HUES48 (cell line): ENCODE results near the gene ZNF580.

Experiments used
- H3K27ac ChIP-seq: one replicate; pipeline ENCODE4 v1.7.0; 2013; ENCODE audit warnings: low read depth, low read length, inconsistent platforms
- H3K27me3 ChIP-seq: 2 replicates; pipeline ENCODE4 v1.6.1; 2013; ENCODE audit warnings: mild to moderate bottlenecking, low read length; ENCODE audit not compliant: control insufficient read depth, insufficient read depth
- H3K36me3 ChIP-seq: 2 replicates; pipeline ENCODE4 v1.6.1; 2013; ENCODE audit warnings: low read length; ENCODE audit not compliant: control insufficient read depth, insufficient read depth
- H3K4me1 ChIP-seq: 2 replicates; pipeline ENCODE4 v1.6.1; 2013; ENCODE audit warnings: mild to moderate bottlenecking, low read length; ENCODE audit not compliant: control insufficient read depth, insufficient read depth
- H3K4me3 ChIP-seq: 2 replicates; pipeline ENCODE4 v1.5.1; 2013; ENCODE audit warnings: mild to moderate bottlenecking, low read depth, low read length
- H3K9ac ChIP-seq: 2 replicates; pipeline ENCODE4 v1.6.1; 2013; ENCODE audit warnings: mild to moderate bottlenecking, low read depth, low read length, moderate library complexity
- H3K9me3 ChIP-seq: 2 replicates; pipeline ENCODE4 v1.6.1; 2013; ENCODE audit warnings: low read length; ENCODE audit not compliant: control insufficient read depth, insufficient read depth

The ZNF580 gene

DNA sequence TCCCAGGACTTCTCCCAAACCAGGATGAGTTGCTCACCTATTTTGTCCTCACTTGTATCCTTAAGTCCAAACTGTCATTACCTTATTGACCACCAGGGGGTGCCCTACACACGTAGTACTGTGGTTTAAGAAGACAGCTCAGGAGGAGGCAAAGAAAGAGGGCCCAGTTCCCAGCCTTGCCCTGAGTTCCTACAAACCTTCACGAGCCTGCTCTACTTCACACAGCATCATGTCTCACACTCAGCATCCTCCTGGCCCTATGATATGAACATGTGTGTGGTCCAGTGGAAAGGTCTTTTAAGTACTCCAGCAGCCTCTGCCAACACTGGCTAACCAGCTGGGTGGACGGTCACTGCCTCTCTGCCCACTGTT lies 8.4 kb upstream of the ZNF580 start:
- Histone ChIP-seq H3K36me3 (no peaks in the 10 kb centered on the region), H3K9me3 (no peaks in the 10 kb centered on the region), H3K27me3 (no peaks in the 10 kb centered on the region), H3K9ac (no peak overlapping the region), H3K27ac (no peak overlapping the region), H3K4me3 (no peak overlapping the region), H3K4me1 (peaks cover 6% of the 10 kb centered on the region)

DNA sequence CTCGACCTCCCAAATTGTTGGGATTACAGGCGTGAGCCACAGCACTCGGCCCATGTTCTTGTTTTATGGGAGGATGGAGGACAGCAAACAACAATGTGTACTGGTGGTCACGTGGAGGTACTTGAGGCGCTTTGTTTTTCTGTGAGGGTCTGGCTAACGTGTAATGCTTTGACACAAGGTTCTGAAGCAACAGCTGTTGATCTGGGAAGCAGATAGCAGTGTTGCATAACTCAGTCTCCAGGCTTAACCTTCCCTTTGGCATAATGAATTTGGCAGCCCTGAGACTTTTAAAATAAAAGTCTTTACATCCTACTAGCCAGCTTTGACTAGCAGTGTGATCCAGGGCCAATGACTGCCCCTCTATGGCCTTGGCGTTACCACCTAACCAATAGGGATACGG lies 6.9 kb upstream of the ZNF580 start:
- Histone ChIP-seq H3K9ac (no peak overlapping the region), H3K4me1 (peaks cover 6% of the 10 kb centered on the region), H3K36me3 (no peaks in the 10 kb centered on the region)

DNA sequence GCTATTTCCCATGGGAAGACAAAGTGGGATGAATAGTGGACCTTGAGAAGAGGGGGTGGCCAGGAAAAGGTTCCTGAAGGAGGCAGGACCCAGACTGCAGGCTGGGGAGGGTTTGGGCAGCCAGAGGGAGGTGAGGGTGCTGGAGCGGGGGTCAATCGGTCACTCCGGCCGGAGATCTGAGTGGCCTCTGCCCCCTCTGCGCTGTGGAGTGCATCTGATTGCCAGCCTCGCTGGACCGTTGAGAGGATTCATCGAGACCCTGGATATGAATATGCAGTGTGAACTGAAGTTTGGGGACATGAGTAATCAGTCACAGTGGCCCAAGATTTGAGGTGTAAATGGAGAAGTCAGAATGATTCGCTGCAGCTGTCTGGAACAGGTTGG lies 5.5 kb upstream of the ZNF580 start:
- H3K4me1 ChIP-seq = peaks cover 8% of the 10 kb centered on the region

More for the DNA sequence above, 6.9 kb upstream of the ZNF580 start:
- H3K4me3 ChIP-seq = no peak overlapping the region
- H3K27me3 ChIP-seq = no peaks in the 10 kb centered on the region
- H3K9me3 ChIP-seq = no peaks in the 10 kb centered on the region
- H3K27ac ChIP-seq = no peak overlapping the region

DNA sequence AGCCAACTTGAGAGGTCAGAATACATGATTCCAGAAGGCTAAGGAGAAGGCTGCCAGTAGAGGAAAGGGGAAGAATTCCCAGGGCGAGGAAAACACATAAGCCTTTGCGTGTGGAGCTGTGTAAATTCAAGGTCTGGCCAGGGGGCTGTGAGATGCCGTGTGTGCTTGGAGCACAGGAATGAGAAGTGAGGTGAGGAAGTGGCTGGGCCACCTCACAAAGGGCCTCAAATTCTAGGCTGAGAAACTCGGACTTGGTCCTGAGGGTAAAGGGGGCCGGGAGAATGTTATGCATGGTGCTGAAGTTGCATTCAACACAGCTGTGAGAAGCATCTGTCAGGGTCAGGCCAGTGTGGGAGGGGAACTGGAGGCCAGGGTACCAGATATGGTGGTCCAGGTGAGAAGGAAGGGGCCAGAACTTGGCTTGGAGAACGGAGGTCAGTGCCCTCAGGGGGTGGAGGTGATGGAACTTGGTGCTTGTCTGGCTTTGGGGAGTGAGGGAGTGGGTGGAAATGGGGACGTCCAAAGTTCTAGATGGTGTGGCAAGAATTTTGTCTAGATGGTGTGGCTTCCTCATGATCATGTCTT lies 4.9 kb upstream of the ZNF580 start:
- Histone ChIP-seq H3K9me3 (no peaks in the 10 kb centered on the region), H3K4me3 (peak overlapping the region; percentile 88), H3K4me1 (peaks cover 9% of the 10 kb centered on the region), H3K9ac (peak overlapping the region; percentile 91), H3K27me3 (no peaks in the 10 kb centered on the region), H3K36me3 (no peaks in the 10 kb centered on the region), H3K27ac (no peak overlapping the region)

More for the DNA sequence above, 5.5 kb upstream of the ZNF580 start:
- Histone ChIP-seq H3K9me3 (no peaks in the 10 kb centered on the region), H3K4me3 (peak overlapping the region; percentile 88), H3K27ac (peak overlapping the region; percentile 63), H3K9ac (peak overlapping the region; percentile 91), H3K27me3 (no peaks in the 10 kb centered on the region), H3K36me3 (no peaks in the 10 kb centered on the region)

DNA sequence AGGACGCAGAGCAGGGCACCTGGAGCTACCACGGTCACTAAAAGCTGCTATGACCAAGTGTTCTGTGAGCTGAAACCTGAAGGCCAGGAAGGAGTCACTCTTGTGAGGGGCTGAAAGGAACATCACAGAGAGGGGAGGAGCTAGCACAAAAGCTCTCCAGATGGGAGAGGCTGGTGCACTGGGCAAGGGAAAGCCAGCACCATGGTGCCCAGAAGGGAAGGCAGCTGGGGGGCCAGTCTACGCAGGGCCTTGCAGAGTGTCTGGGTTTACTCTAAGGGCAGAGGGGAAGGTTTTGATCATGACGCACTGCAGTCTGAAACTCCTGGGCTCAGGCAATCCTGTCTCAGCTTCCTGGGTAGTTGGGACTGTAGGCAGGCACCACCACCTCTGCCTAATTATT lies 4.1 kb upstream of the ZNF580 start:
- Histone ChIP-seq H3K27ac (no peak overlapping the region), H3K4me3 (no peak overlapping the region), H3K4me1 (peaks cover 9% of the 10 kb centered on the region), H3K36me3 (no peaks in the 10 kb centered on the region), H3K27me3 (no peaks in the 10 kb centered on the region), H3K9ac (no peak overlapping the region), H3K9me3 (no peaks in the 10 kb centered on the region)

DNA sequence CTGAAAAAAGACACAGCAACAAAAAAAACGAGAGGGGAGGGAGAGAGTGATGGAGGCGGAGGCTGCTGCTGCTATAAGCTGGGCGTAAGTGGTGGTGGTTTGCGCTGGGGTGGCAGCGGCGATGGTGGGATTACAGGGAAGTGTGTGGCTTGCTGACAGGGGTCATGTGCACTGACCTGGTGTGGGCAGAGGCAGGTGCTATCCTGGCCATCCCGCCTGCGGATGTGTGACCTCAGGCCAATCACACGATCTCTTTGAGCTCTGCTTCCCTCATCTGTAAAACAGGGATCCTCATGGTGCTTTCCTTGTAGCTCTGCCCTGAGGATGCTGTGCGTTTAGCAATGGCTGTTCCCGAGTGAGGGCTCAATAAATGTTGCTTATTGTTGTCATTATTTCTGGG lies 3.3 kb upstream of the ZNF580 start:
- peaks cover 9% of the 10 kb centered on the region for H3K4me1 ChIP-seq
- no peak overlapping the region for H3K9ac ChIP-seq
- H3K27ac ChIP-seq = no peak overlapping the region
- no peaks in the 10 kb centered on the region for H3K27me3 ChIP-seq
- H3K9me3 ChIP-seq = no peaks in the 10 kb centered on the region
- H3K4me3 ChIP-seq = no peak overlapping the region
- H3K36me3 ChIP-seq = no peaks in the 10 kb centered on the region

DNA sequence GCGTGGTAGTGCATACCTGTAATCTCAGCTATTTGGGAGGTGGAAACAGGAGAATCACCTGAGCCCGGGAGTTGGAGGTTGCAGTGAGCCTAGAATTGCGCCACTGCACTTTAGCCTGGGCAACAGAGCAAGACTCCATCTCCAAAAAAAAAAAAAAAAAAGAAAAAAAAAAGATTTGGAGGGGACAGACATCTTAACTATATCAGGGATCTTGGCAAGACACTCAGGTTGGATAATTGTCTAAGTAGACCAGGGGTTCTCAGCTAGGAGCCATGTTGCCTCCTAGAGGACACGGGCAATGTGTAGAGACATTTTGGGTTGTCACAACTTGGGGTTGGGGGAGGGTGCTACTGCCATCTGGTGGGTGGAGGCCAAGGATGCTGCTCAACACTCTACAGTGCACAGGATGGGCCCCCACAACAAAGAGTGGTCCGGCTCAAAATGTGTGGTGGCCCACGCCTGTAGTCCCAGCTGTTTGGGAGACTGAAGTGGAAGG lies 1.9 kb upstream of the ZNF580 start:
- H3K36me3 ChIP-seq = no peaks in the 10 kb centered on the region
- H3K4me3 ChIP-seq = no peak overlapping the region
- no peak overlapping the region for H3K9ac ChIP-seq
- no peaks in the 10 kb centered on the region for H3K27me3 ChIP-seq
- peaks cover 14% of the 10 kb centered on the region for H3K4me1 ChIP-seq
- H3K27ac ChIP-seq = no peak overlapping the region
- H3K9me3 ChIP-seq = no peaks in the 10 kb centered on the region

DNA sequence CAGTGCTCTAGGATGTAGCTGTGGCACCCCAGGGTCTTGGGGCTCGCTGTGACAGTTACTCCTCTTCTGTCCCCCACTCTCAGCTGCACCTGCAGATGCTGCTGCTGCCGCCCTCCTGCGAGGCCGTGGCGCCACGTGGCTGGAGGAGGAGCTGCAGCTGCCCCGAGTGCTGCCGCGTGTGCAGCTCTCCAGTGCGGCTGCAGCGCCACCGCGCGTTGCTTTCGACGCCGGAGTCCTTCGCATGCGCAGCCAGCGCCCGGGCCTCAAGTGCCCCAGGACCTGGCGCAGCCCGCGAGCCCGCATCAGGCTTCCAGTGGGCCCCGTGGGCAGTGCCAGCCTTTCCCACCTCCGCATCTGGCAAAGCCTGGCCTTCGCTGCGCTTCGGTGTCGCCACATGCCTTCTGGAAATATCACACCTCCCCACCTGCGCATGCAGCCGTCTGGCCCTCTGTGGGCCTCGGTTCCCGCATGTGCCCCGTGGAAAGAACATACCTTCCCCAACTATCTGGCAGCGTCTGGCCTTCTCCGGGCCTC lies 692 bp upstream of the ZNF580 start:
- Histone ChIP-seq H3K9me3 (no peaks in the 10 kb centered on the region), H3K27me3 (no peaks in the 10 kb centered on the region), H3K4me1 (peaks cover 14% of the 10 kb centered on the region), H3K4me3 (peak overlapping the region; percentile 76), H3K36me3 (peaks cover 8% of the 10 kb centered on the region), H3K9ac (no peak overlapping the region), H3K27ac (peak overlapping the region; percentile 90)

DNA sequence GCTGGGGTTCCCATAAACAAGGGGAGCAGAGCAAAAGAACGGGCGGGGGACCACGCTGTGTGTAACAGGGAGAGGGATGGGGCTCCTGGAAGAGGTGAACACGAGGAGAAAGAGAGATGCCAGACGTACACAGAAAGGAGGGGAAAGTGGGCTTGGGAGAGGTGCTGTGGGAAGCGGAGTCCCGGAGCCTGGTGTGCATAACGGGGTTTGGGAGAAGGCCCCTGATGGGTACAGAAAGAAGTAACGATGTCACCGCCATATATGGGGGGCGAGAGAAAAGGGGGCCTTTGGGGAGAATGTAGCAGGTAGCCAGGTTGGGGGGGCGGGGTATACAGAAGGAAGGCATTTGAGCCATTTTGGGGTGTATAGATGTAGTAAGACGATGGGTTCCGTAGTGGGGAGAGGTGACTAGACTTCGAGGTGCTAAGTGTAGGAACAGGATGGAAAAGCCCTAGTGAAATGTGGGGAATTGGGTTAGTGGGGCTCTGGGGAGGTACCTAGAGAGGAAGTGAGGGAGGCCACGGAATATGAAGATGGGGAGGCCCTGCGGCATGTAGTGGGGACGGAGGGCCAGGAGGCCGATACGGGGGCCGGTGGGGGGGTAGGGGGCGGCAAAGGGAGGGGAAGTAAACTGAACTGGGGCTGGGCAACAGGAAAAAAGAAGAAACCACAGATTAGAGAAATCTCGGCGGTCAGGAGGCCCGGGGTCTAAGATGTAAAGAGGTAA lies 787 bp downstream of the ZNF580 start:
- peak overlapping the region; percentile 79 for H3K9ac ChIP-seq
- H3K27ac ChIP-seq = peak overlapping the region; percentile 90
- peaks cover 8% of the 10 kb centered on the region; the same call in 1 of the 2 replicates for H3K4me1 ChIP-seq
- no peaks in the 10 kb centered on the region for H3K9me3 ChIP-seq
- peaks cover 16% of the 10 kb centered on the region for H3K36me3 ChIP-seq
- no peaks in the 10 kb centered on the region for H3K27me3 ChIP-seq
- H3K4me3 ChIP-seq = peak overlapping the region; percentile 76

DNA sequence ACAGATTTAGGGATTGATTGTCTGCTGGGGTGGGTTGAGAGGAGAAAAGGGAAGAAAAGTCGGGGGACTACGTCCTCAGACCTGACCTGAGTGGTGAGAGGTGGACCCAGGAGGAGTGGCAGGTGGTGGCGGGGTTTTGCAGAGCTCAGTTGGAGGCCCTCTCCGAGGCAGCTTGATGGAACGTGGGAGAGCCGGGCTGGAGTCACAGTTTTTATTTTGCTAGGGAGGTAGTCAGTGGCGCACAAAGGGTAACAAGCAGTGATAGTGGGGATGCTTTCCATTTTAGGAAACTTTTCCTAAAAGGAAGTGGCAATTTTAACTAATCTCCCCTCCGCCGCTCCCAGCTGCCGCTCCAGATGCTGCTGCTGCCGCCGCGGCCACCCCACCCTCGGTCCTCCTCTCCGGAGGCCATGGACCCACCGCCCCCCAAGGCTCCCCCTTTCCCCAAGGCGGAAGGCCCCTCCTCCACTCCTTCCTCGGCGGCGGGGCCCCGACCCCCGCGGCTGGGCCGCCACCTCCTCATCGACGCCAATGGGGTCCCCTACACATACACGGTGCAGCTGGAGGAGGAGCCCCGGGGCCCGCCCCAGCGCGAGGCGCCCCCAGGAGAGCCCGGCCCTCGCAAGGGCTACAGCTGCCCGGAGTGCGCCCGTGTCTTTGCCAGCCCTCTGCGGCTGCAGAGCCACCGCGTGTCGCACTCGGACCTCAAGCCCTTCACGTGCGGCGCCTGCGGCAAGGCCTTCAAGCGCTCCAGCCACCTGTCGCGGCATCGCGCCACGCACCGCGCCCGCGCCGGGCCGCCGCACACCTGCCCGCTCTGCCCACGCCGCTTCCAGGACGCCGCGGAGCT lies 1.6 kb downstream of the ZNF580 start:
- Histone ChIP-seq H3K36me3 (peaks cover 16% of the 10 kb centered on the region), H3K9me3 (no peaks in the 10 kb centered on the region), H3K27me3 (no peaks in the 10 kb centered on the region), H3K4me3 (peak overlapping the region; percentile 76), H3K9ac (peak overlapping the region; percentile 73), H3K4me1 (peaks cover 14% of the 10 kb centered on the region), H3K27ac (peak overlapping the region; percentile 90)
